H1 (cell line): Measurements from ENCODE around the gene PEX16. TPM values are rescaled to one million over a fixed set of nuclear protein-coding genes. Genes with fewer than 3 reads are reported as not detected.

Experiments
- CTCF ChIA-PET: fragments of 300-600 bp; sonication (Branson Sonifier 250); formaldehyde crosslinking; loops from one replicate; lab custom pipeline; 2021; ENCODE audit not compliant: partially characterized antibody; lab: Charles Lee
- POLR2A ChIA-PET: fragments of 300-600 bp; sonication (Branson Sonifier 250); formaldehyde crosslinking; loops from one replicate; lab custom pipeline; 2021; ENCODE audit warnings: inconsistent platforms; ENCODE audit not compliant: partially characterized antibody; lab: Charles Lee
- DNase-seq, 2 experiments: peaks; one replicate each; pipeline versions ENCODE4 v3.0.0 to v3.0.0-alpha.2; 2010 to 2022; ENCODE audit warnings: low spot score in 2 of 2, low read depth in 1 of 2, mixed read lengths in 1 of 2
- FAIRE-seq: peaks from 2 replicates; lab custom pipeline; 2011; peaks lifted over from hg19 to GRCh38; lab: Jason Lieb, UNC
- H2AFZ ChIP-seq: 2 replicates; pipeline ENCODE4 v1.8.1; 2012; ENCODE audit warnings: low read length, inconsistent platforms
- H2AK5ac ChIP-seq: 2 replicates; pipeline ENCODE4 v1.6.1; 2013; ENCODE audit warnings: low read depth, low read length
- H2BK120ac ChIP-seq: replicated peaks from 2 replicates; pipeline ENCODE3; 2013; ENCODE audit warnings: low read depth, low read length, inconsistent platforms
- H2BK12ac ChIP-seq: 2 replicates; pipeline ENCODE4 v1.6.1; 2013; ENCODE audit warnings: low read depth, low read length
- H2BK15ac ChIP-seq: 2 replicates; pipeline ENCODE4 v1.6.1; 2013; ENCODE audit warnings: low read length
- H2BK20ac ChIP-seq: 2 replicates; pipeline ENCODE4 v1.6.1; 2013; ENCODE audit warnings: low read length
- H2BK5ac ChIP-seq: 2 replicates; pipeline ENCODE4 v1.6.1; 2013; ENCODE audit warnings: low read depth, low read length
- H3K14ac ChIP-seq: 2 replicates; pipeline ENCODE4 v1.6.1; 2013; ENCODE audit warnings: inconsistent platforms; ENCODE audit not compliant: insufficient read length
- H3K18ac ChIP-seq: 2 replicates; pipeline ENCODE4 v1.6.1; 2013; ENCODE audit warnings: low read length; ENCODE audit errors: extremely low read depth
- H3K23ac ChIP-seq: 2 replicates; pipeline ENCODE4 v1.6.1; 2013; ENCODE audit warnings: inconsistent platforms; ENCODE audit not compliant: insufficient read length
- H3K23me2 ChIP-seq: 2 replicates; pipeline ENCODE4 v1.6.1; 2013; ENCODE audit warnings: low read depth, low read length
- H3K27ac ChIP-seq: 2 replicates; pipeline ENCODE4 v1.6.1; 2011; ENCODE audit warnings: low read depth, low read length, inconsistent platforms
- H3K27me3 ChIP-seq, 4 experiments: replicated peaks in 1 of 4; 1 replicate in 1 of 4; 2 replicates in 3 of 4; pipeline versions ENCODE4 v1.6.1 to v1.8.1; 2011 to 2013; ENCODE audit warnings: low read length in 3 of 4, mild to moderate bottlenecking in 3 of 4, inconsistent platforms in 2 of 4, mixed read lengths in 2 of 4, moderate library complexity in 1 of 4; ENCODE audit not compliant: control insufficient read depth in 3 of 4, insufficient read depth in 3 of 4; ENCODE audit errors: extremely low read depth in 1 of 4
- H3K36me3 ChIP-seq, 4 experiments: 2 replicates each; pipeline versions ENCODE4 v1.6.1 to v1.8.1; 2011 to 2013; ENCODE audit warnings: mild to moderate bottlenecking in 4 of 4, low read length in 3 of 4, moderate library complexity in 2 of 4, control low read depth in 1 of 4, inconsistent platforms in 1 of 4; ENCODE audit not compliant: insufficient read depth in 4 of 4, control insufficient read depth in 2 of 4
- H3K4ac ChIP-seq: replicated peaks from 2 replicates; pipeline ENCODE3; 2013; ENCODE audit warnings: low read length, low read depth, mixed read lengths, inconsistent platforms; ENCODE audit not compliant: insufficient read length
- H3K4me1 ChIP-seq, 4 experiments: replicated peaks in 1 of 4; 1 replicate in 1 of 4; 2 replicates in 3 of 4; pipeline versions ENCODE4 v1.6.1 to v1.8.1; 2011 to 2013; ENCODE audit warnings: low read length in 3 of 4, inconsistent platforms in 2 of 4, mixed read lengths in 1 of 4; ENCODE audit not compliant: insufficient read depth in 4 of 4, control insufficient read depth in 3 of 4
- H3K4me2 ChIP-seq, 2 experiments: 2 replicates each; pipeline versions ENCODE4 v1.6.1 to v1.8.1; 2011 to 2013; ENCODE audit warnings: low read depth in 2 of 2, low read length in 2 of 2, control low read depth in 1 of 2, inconsistent platforms in 1 of 2, mild to moderate bottlenecking in 1 of 2; ENCODE audit not compliant: insufficient read depth in 1 of 2
- H3K4me3 ChIP-seq, 4 experiments: fragments of 200-600, 300-600 bp in 1 of 4; sonication (generic), shearing (Covaris generic), sonication (Bioruptor Twin) in 1 of 4; 2 replicates each; pipeline versions ENCODE4 v1.5.1 to v1.8.1; 2011 to 2016; ENCODE audit warnings: low read length in 4 of 4, low read depth in 3 of 4, control low read depth in 2 of 4, inconsistent platforms in 2 of 4, mild to moderate bottlenecking in 2 of 4, mixed read lengths in 1 of 4, moderate library complexity in 1 of 4; ENCODE audit not compliant: insufficient read depth in 2 of 4; ENCODE audit errors: extremely low read depth in 1 of 4
- H3K56ac ChIP-seq: replicated peaks from 2 replicates; pipeline ENCODE3; 2013; ENCODE audit warnings: low read depth, mild to moderate bottlenecking, mixed read lengths, low read length, inconsistent platforms; ENCODE audit not compliant: insufficient read length
- H3K79me1 ChIP-seq: 2 replicates; pipeline ENCODE4 v1.6.1; 2013; ENCODE audit warnings: low read depth, low read length, control low read depth
- H3K79me2 ChIP-seq, 2 experiments: 2 replicates each; pipeline versions ENCODE4 v1.6.1 to v1.8.1; 2012 to 2013; ENCODE audit warnings: low read length in 2 of 2, mild to moderate bottlenecking in 2 of 2, inconsistent platforms in 1 of 2; ENCODE audit not compliant: insufficient read depth in 2 of 2, control insufficient read depth in 1 of 2
- H3K9ac ChIP-seq, 4 experiments: replicated peaks in 1 of 4; 1 replicate in 1 of 4; 2 replicates in 3 of 4; pipeline versions ENCODE4 v1.6.1 to v1.8.1; 2011 to 2013; ENCODE audit warnings: low read depth in 3 of 4, low read length in 3 of 4, control low read depth in 2 of 4, mild to moderate bottlenecking in 2 of 4, moderate library complexity in 2 of 4, inconsistent platforms in 1 of 4; ENCODE audit errors: extremely low read depth in 1 of 4
- H3K9me3 ChIP-seq, 2 experiments: 2 replicates each; pipeline versions ENCODE4 v1.6.1 to v1.8.1; 2012 to 2013; ENCODE audit warnings: mild to moderate bottlenecking in 2 of 2, moderate library complexity in 2 of 2, control low read depth in 1 of 2, inconsistent platforms in 1 of 2, low read depth in 1 of 2, low read length in 1 of 2, mixed read lengths in 1 of 2; ENCODE audit not compliant: insufficient read depth in 2 of 2
- H4K20me1 ChIP-seq, 2 experiments: replicated peaks in 1 of 2; 2 replicates each; pipeline versions ENCODE3 to v1.8.1; 2011 to 2013; ENCODE audit warnings: inconsistent platforms in 2 of 2, low read length in 2 of 2, mild to moderate bottlenecking in 1 of 2; ENCODE audit not compliant: insufficient read depth in 2 of 2, control insufficient read depth in 1 of 2
- H4K5ac ChIP-seq: 2 replicates; pipeline ENCODE4 v1.6.1; 2013; ENCODE audit warnings: low read length, low read depth, mixed read lengths, inconsistent platforms; ENCODE audit not compliant: insufficient read length
- H4K8ac ChIP-seq: 2 replicates; pipeline ENCODE4 v1.8.0; 2013; ENCODE audit warnings: mild to moderate bottlenecking, moderate library complexity, low read length, inconsistent platforms; ENCODE audit not compliant: insufficient read depth; ENCODE audit errors: extremely low read depth
- H4K91ac ChIP-seq: replicated peaks from 2 replicates; pipeline ENCODE3; 2013; ENCODE audit warnings: low read length, mixed read lengths, inconsistent platforms; ENCODE audit not compliant: insufficient read length
- CTCF ChIP-seq, 3 experiments: IDR thresholded peaks; 1 replicate in 2 of 3; 2 replicates in 1 of 3; pipeline versions ENCODE4 v1.5.1 to v1.6.1; 2011; ENCODE audit warnings: low read length in 3 of 3, mild to moderate bottlenecking in 3 of 3, inconsistent platforms in 2 of 3, low read depth in 1 of 3, moderate library complexity in 1 of 3; ENCODE audit not compliant: insufficient read depth in 1 of 3; ENCODE audit errors: control extremely low read depth in 1 of 3
- FOSL1 ChIP-seq: IDR thresholded peaks from 2 replicates; pipeline ENCODE4 v1.6.1; 2011; ENCODE audit warnings: mild to moderate bottlenecking, low read depth, low read length, moderate library complexity; ENCODE audit not compliant: insufficient read depth
- HDAC2 ChIP-seq, 2 experiments: fragments of 300-600 bp in 1 of 2; sonication (generic) in 1 of 2; IDR thresholded peaks; 2 replicates each; pipeline ENCODE4 v1.6.1; 2011 to 2012; ENCODE audit warnings: low read depth in 2 of 2, low read length in 2 of 2, mild to moderate bottlenecking in 2 of 2, moderate library complexity in 2 of 2, borderline replicate concordance in 1 of 2, inconsistent platforms in 1 of 2
- MAFK ChIP-seq: IDR thresholded peaks from 2 replicates; pipeline ENCODE4 v1.6.1; 2012; ENCODE audit warnings: low read depth, mild to moderate bottlenecking, improper control_type of control experiment, low read length
- SIRT6 ChIP-seq: IDR thresholded peaks from one replicate; pipeline ENCODE4 v1.7.1; 2012; ENCODE audit warnings: low read length, inconsistent platforms
- SP4 ChIP-seq: IDR thresholded peaks from 2 replicates; pipeline ENCODE4 v1.6.1; 2012; ENCODE audit warnings: low read length, inconsistent platforms
- SUZ12 ChIP-seq: fragments of 200-600 bp; sonication (generic); IDR thresholded peaks from 2 replicates; pipeline ENCODE4 v1.6.1; 2012; ENCODE audit warnings: mild to moderate bottlenecking, inconsistent platforms, low read length, moderate library complexity, mixed read lengths
- ZNF274 ChIP-seq: IDR thresholded peaks from 2 replicates; pipeline ENCODE4 v1.7.0; 2012; ENCODE audit warnings: low read length, borderline replicate concordance; ENCODE audit errors: extremely low read depth
- WGBS, 2 experiments: shearing (Covaris generic) in 1 of 2; methylation state at CpG; one replicate each; pipeline versions ENCODE4 v1.1.6 to v1.1.7; 2013 to 2015; ENCODE audit warnings: low lambda C conversion rate in 2 of 2, mixed read lengths in 2 of 2, inconsistent platforms in 1 of 2, low coverage in 1 of 2, missing lambda C conversion rate in 1 of 2; ENCODE audit not compliant: insufficient replicate concordance in 2 of 2, insufficient coverage in 1 of 2, insufficient read length in 1 of 2; ENCODE audit errors: extremely low coverage in 1 of 2, missing lambda C conversion rate in 1 of 2; 5-methylcytosine and 5-hydroxymethylcytosine counted together
- polyA plus RNA-seq, 7 experiments: library from polyadenylated mRNA; depleted of rRNA in 3 of 7; stranded (reverse) in 5 of 7; unstranded in 2 of 7; fragments of >200 nt in 5 of 7; fragments of 200-250 nt in 2 of 7; gene quantifications; 1 replicate in 5 of 7; 2 replicates in 1 of 7; 4 replicates in 1 of 7; pipeline versions ENCODE4 v1.2.1 to v1.2.3, GENCODE V29; 2011 to 2013; ENCODE audit warnings: missing spikeins in 2 of 7, mixed read lengths in 2 of 7
- total RNA-seq: library from RNA; stranded (reverse); fragmentation: NEBNext Ultra II Directional; extraction: Animal tissue kit (Norgen Biotek cat#: 25700); gene quantifications from 2 replicates; pipeline ENCODE4 v1.2.1, GENCODE V29; 2021
- TF ChIP-seq, protein P1 (sequence below): IDR thresholded peaks from 2 replicates; pipeline ENCODE4 v1.6.1; 2012; ENCODE audit warnings: low read length, inconsistent platforms

Gene PEX16
- total and polyA plus RNA-seq, 2 of the 8 experiments (the other 6 are each of a cell fraction or from before 2014, with no cell fraction given): 29.2 to 36.0 TPM

DNA sequence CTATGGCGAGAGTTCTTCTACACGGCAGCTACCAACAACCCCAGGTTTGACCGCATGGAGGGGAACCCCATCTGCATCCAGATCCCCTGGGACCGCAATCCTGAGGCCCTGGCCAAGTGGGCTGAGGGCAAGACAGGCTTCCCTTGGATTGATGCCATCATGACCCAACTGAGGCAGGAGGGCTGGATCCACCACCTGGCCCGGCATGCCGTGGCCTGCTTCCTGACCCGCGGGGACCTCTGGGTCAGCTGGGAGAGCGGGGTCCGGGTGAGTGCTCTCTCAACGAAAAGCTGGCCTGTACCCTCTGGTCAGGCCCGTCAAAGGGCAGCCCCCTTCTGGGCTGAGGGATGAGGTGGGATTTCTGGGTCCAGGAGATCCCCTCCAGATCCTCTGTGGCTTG lies 48.1 kb downstream of the PEX16 start:
- Histone ChIP-seq H2BK12ac (no peak overlapping the region), H3K79me2 (no peaks in the 10 kb centered on the region), H4K8ac (no peak overlapping the region; the same call in 1 of the 2 replicates), H3K9me3 (no peaks in the 10 kb centered on the region), H3K79me1 (no peaks in the 10 kb centered on the region; the same call in 1 of the 2 replicates), H2BK5ac (no peak overlapping the region), H3K4me1 (peaks cover 0 to 3% (median under 1%) of the 10 kb centered on the region in 4 experiments; a peak in 2 of 7 replicates), H3K9ac (no peak overlapping the region), H4K91ac (no peak overlapping the region), H3K56ac (no peak overlapping the region), H3K4me2 (no peak overlapping the region), H2AFZ (no peak overlapping the region), H3K23ac (no peak overlapping the region), H4K5ac (no peak overlapping the region), H2AK5ac (no peak overlapping the region), H3K36me3 (peaks cover 5 to 15% (median 10%) of the 10 kb centered on the region in 4 experiments; a peak in 5 of 8 replicates), H3K4me3 (no peak overlapping the region), H3K14ac (no peak overlapping the region), H3K27me3 (no peaks in the 10 kb centered on the region), H3K18ac (no peak overlapping the region), H3K23me2 (no peaks in the 10 kb centered on the region), H2BK20ac (no peak overlapping the region), H2BK15ac (no peak overlapping the region), H3K27ac (no peak overlapping the region), H3K4ac (no peak overlapping the region), H2BK120ac (no peak overlapping the region), H4K20me1 (peaks cover 0 to 2% of the 10 kb centered on the region in 2 experiments)
- WGBS, 2 experiments: 91% methylated on average over 12 of the region's 12 CpGs; no CpG with 5 or more reads in 1 of the 2 experiments
- ChIA-PET POLR2A (interaction anchor here (0.8 to 2.2 kb wide), 3 partner anchors 10 to 38 kb away, joined by 3 to 7 read pairs (median 4); partner anchors contain the start of gene FREY1), CTCF (interaction anchor here (4.8 to 6.3 kb wide), 2 partner anchors 10 to 13 kb away, joined by 41 to 90 read pairs; no protein-coding TSS in a partner anchor)
- DNase-seq (no peak), FAIRE-seq (no peak)
- TF ChIP-seq, protein P1, sequence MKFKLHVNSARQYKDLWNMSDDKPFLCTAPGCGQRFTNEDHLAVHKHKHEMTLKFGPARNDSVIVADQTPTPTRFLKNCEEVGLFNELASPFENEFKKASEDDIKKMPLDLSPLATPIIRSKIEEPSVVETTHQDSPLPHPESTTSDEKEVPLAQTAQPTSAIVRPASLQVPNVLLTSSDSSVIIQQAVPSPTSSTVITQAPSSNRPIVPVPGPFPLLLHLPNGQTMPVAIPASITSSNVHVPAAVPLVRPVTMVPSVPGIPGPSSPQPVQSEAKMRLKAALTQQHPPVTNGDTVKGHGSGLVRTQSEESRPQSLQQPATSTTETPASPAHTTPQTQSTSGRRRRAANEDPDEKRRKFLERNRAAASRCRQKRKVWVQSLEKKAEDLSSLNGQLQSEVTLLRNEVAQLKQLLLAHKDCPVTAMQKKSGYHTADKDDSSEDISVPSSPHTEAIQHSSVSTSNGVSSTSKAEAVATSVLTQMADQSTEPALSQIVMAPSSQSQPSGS: no peak
- TF ChIP-seq FOSL1 (no peak), SUZ12 (no peak), SP4 (no peak), SIRT6 (no peak), MAFK (no peak), ZNF274 (no peak), HDAC2 (IDR thresholded peaks at IDR 0.05; ENCODE audit: borderline replicate concordance in 1 of 2, low read depth in 2 of 2, low read length in 2 of 2) (no peak), CTCF (IDR thresholded peaks at IDR 0.05; ENCODE audit: control extremely low read depth in 1 of 3, insufficient read depth in 1 of 3, low read depth in 1 of 3, low read length in 3 of 3) (no peak)
